ENCODE measurements around the gene GSTA4. TPM values are rescaled to one million over a fixed set of nuclear protein-coding genes. Genes with fewer than 3 reads are reported as not detected.

Gene GSTA4
- total RNA-seq, 1 donor from 2014 or later: 10.9 TPM

DNA sequence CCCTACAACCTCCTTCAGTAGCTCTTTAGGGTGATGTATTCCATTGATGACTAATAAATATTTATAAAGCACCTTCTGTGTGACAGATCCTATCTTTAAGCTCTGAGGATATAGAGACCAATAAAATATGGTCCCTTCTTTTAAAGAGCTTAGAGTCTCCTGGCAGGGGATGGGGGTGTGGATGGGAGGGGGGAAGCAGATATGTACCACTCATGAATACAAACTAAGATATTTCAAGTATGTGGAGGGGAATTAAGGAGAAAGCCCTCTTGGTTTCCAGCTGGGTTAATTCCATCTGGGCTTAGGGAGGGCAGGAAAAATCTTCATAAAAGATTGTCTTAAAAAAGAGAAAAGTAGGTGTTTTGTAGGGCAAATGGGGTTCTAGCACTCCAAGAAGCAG, 48.5 kb upstream of the GSTA4 start:
- FAIRE-seq (no peak), DNase-seq (ENCODE audit: low read depth) (peak; percentile 79)
- TF ChIP-seq, protein P1, sequence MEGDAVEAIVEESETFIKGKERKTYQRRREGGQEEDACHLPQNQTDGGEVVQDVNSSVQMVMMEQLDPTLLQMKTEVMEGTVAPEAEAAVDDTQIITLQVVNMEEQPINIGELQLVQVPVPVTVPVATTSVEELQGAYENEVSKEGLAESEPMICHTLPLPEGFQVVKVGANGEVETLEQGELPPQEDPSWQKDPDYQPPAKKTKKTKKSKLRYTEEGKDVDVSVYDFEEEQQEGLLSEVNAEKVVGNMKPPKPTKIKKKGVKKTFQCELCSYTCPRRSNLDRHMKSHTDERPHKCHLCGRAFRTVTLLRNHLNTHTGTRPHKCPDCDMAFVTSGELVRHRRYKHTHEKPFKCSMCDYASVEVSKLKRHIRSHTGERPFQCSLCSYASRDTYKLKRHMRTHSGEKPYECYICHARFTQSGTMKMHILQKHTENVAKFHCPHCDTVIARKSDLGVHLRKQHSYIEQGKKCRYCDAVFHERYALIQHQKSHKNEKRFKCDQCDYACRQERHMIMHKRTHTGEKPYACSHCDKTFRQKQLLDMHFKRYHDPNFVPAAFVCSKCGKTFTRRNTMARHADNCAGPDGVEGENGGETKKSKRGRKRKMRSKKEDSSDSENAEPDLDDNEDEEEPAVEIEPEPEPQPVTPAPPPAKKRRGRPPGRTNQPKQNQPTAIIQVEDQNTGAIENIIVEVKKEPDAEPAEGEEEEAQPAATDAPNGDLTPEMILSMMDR (IDR thresholded peaks at IDR 0.05; ENCODE audit: insufficient read depth, low read depth, low read length): no peak
- no peak for TF ChIP-seq EZH2 (IDR thresholded peaks at IDR 0.05; ENCODE audit: insufficient read depth, low read length)
- Mint-ChIP-seq H3K4me3 (ENCODE audit: unreplicated experiment) (peak overlapping the region; percentile 77), H3K27ac (ENCODE audit: unreplicated experiment) (peak overlapping the region; percentile 98), H3K36me3 (ENCODE audit: low read depth, unreplicated experiment) (peaks cover 14% of the 10 kb centered on the region), H3K4me1 (ENCODE audit: low read depth, unreplicated experiment) (peaks cover 67% of the 10 kb centered on the region), H3K9me3 (ENCODE audit: unreplicated experiment) (no peaks in the 10 kb centered on the region), H3K27me3 (ENCODE audit: low read depth, unreplicated experiment) (no peaks in the 10 kb centered on the region)
- peak overlapping the region; percentile 82 for H3K9ac ChIP-seq (ENCODE audit: low read length)
- peak overlapping the region; percentile 15 for H3K4me3 ChIP-seq (ENCODE audit: insufficient read depth, low read depth, low read length)
- no peaks in the 10 kb centered on the region for H3K9me3 ChIP-seq (ENCODE audit: insufficient read depth, low read depth, low read length)
- H3K79me2 ChIP-seq (ENCODE audit: insufficient read depth, low read length): peaks cover 37% of the 10 kb centered on the region
- no peaks in the 10 kb centered on the region for H3K27me3 ChIP-seq (ENCODE audit: insufficient read depth, low read length)
- no peaks in the 10 kb centered on the region for H4K20me1 ChIP-seq (ENCODE audit: insufficient read depth, low read length)
- H3K27ac ChIP-seq (ENCODE audit: low read depth, low read length): peak overlapping the region; percentile 97
- H3K4me2 ChIP-seq (ENCODE audit: low read length): peak overlapping the region; percentile 82
- H3K36me3 ChIP-seq (ENCODE audit: insufficient read depth, low read length): peaks cover 18% of the 10 kb centered on the region
- H2AFZ ChIP-seq (ENCODE audit: low read depth, low read length): no peak overlapping the region
- H3K4me1 ChIP-seq (ENCODE audit: insufficient read depth, low read length): peaks cover 58% of the 10 kb centered on the region

DNA sequence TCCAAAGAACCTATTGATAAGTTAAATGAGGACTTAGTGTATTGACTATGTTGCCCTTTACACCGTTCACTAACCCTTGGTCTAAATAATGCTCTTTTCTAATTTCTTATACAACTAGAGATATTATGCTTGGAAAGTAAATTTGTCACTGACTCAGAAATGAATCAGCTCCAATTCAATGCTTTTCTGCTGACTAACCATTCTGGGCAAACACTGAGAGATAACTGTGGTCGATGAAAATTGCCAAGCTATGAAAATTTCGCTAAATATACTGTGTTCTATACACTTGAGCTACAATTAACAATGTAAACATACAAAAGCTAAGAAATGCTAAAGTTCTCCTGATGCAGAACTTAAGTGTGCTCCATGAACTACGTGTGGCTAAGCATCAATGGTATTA, 47.0 kb upstream of the GSTA4 start:
- FAIRE-seq (peak; percentile 95), DNase-seq (ENCODE audit: low read depth) (peak; percentile 95)
- Histone ChIP-seq H3K4me2 (ENCODE audit: low read length) (peak overlapping the region; percentile 76), H3K4me3 (ENCODE audit: insufficient read depth, low read depth, low read length) (peak overlapping the region; percentile 8), H4K20me1 (ENCODE audit: insufficient read depth, low read length) (no peaks in the 10 kb centered on the region), H3K36me3 (ENCODE audit: insufficient read depth, low read length) (peaks cover 18% of the 10 kb centered on the region), H3K79me2 (ENCODE audit: insufficient read depth, low read length) (peaks cover 35% of the 10 kb centered on the region), H3K27me3 (ENCODE audit: insufficient read depth, low read length) (no peaks in the 10 kb centered on the region), H3K9ac (ENCODE audit: low read length) (peak overlapping the region; percentile 70), H2AFZ (ENCODE audit: low read depth, low read length) (no peak overlapping the region), H3K27ac (ENCODE audit: low read depth, low read length) (peak overlapping the region; percentile 97), H3K4me1 (ENCODE audit: insufficient read depth, low read length) (peaks cover 44% of the 10 kb centered on the region), H3K9me3 (ENCODE audit: insufficient read depth, low read depth, low read length) (no peaks in the 10 kb centered on the region)
- peaks cover 14% of the 10 kb centered on the region for H3K36me3 Mint-ChIP-seq (ENCODE audit: low read depth, unreplicated experiment)
- TF ChIP-seq, protein P1 (IDR thresholded peaks at IDR 0.05; ENCODE audit: insufficient read depth, low read depth, low read length): no peak
- H3K4me1 Mint-ChIP-seq (ENCODE audit: low read depth, unreplicated experiment): peaks cover 56% of the 10 kb centered on the region
- H3K4me3 Mint-ChIP-seq (ENCODE audit: unreplicated experiment): peak overlapping the region; percentile 48
- no peaks in the 10 kb centered on the region for H3K9me3 Mint-ChIP-seq (ENCODE audit: unreplicated experiment)
- peak overlapping the region; percentile 95 for H3K27ac Mint-ChIP-seq (ENCODE audit: unreplicated experiment)
- H3K27me3 Mint-ChIP-seq (ENCODE audit: low read depth, unreplicated experiment): no peaks in the 10 kb centered on the region

DNA sequence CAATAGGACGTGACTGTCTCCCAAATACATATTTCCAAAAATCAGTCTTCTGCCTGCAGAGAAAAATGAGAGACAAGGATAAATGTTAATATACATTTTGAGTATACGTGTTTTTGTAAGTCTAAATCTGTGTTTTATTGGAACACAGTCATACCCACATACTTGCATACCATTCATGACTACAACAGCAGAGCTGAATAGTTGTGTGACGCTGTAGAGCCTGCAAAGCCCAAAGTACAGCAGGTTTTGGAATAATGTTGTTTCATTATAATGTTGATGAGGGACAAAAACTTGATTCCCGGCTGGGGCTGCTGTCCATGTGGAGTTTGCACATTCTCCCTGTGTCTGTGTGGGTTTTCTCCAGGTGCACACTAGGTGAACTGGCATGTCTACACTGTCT, 46.3 kb upstream of the GSTA4 start:
- Histone ChIP-seq H3K9ac (ENCODE audit: low read length) (peak overlapping the region; percentile 51), H2AFZ (ENCODE audit: low read depth, low read length) (no peak overlapping the region), H3K9me3 (ENCODE audit: insufficient read depth, low read depth, low read length) (no peaks in the 10 kb centered on the region), H3K4me1 (ENCODE audit: insufficient read depth, low read length) (peaks cover 41% of the 10 kb centered on the region), H3K36me3 (ENCODE audit: insufficient read depth, low read length) (peaks cover 18% of the 10 kb centered on the region), H4K20me1 (ENCODE audit: insufficient read depth, low read length) (no peaks in the 10 kb centered on the region), H3K27me3 (ENCODE audit: insufficient read depth, low read length) (no peaks in the 10 kb centered on the region), H3K27ac (ENCODE audit: low read depth, low read length) (peak overlapping the region; percentile 97), H3K4me2 (ENCODE audit: low read length) (peak overlapping the region; percentile 76), H3K4me3 (ENCODE audit: insufficient read depth, low read depth, low read length) (peak overlapping the region; percentile 8), H3K79me2 (ENCODE audit: insufficient read depth, low read length) (peaks cover 27% of the 10 kb centered on the region)
- TF ChIP-seq, protein P1 (IDR thresholded peaks at IDR 0.05; ENCODE audit: insufficient read depth, low read depth, low read length): no peak
- no peak for TF ChIP-seq EZH2 (IDR thresholded peaks at IDR 0.05; ENCODE audit: insufficient read depth, low read length)
- peak overlapping the region; percentile 95 for H3K27ac Mint-ChIP-seq (ENCODE audit: unreplicated experiment)
- FAIRE-seq (peak; percentile 34), DNase-seq (ENCODE audit: low read depth) (peak; percentile 87)
- H3K27me3 Mint-ChIP-seq (ENCODE audit: low read depth, unreplicated experiment): no peaks in the 10 kb centered on the region
- no peaks in the 10 kb centered on the region for H3K9me3 Mint-ChIP-seq (ENCODE audit: unreplicated experiment)
- no peak overlapping the region for H3K4me3 Mint-ChIP-seq (ENCODE audit: unreplicated experiment)
- peaks cover 50% of the 10 kb centered on the region for H3K4me1 Mint-ChIP-seq (ENCODE audit: low read depth, unreplicated experiment)
- H3K36me3 Mint-ChIP-seq (ENCODE audit: low read depth, unreplicated experiment): peaks cover 14% of the 10 kb centered on the region

Measured in astrocyte (in vitro differentiated cells and primary cell).